ENCODE data around the gene MRPL38.

MRPL38 gene

GRCh38 chr17:75878174-75878998, 26.3 kb downstream of the MRPL38 start, which contains the start of gene TRIM47:
Gene TRIM47, minus strand, starts transcription at chr17:75878581. Its CDS starts 33 bp downstream, at chr17:75878548.
- TF ChIP-seq, protein P1, sequence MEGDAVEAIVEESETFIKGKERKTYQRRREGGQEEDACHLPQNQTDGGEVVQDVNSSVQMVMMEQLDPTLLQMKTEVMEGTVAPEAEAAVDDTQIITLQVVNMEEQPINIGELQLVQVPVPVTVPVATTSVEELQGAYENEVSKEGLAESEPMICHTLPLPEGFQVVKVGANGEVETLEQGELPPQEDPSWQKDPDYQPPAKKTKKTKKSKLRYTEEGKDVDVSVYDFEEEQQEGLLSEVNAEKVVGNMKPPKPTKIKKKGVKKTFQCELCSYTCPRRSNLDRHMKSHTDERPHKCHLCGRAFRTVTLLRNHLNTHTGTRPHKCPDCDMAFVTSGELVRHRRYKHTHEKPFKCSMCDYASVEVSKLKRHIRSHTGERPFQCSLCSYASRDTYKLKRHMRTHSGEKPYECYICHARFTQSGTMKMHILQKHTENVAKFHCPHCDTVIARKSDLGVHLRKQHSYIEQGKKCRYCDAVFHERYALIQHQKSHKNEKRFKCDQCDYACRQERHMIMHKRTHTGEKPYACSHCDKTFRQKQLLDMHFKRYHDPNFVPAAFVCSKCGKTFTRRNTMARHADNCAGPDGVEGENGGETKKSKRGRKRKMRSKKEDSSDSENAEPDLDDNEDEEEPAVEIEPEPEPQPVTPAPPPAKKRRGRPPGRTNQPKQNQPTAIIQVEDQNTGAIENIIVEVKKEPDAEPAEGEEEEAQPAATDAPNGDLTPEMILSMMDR (IDR thresholded peaks at IDR 0.05) = no peak
- no peaks in the 10 kb centered on the region for H3K9me3 Mint-ChIP-seq
- no peak within 1 kb of the TSS for H3K27ac Mint-ChIP-seq
- H3K4me3 Mint-ChIP-seq = peak within 1 kb of the TSS; percentile 76
- H3K36me3 Mint-ChIP-seq (ENCODE audit: low read depth) = no peaks in the 10 kb centered on the region
- peaks cover 70% of the 10 kb centered on the region for H3K27me3 Mint-ChIP-seq (ENCODE audit: low read depth, poor library complexity)
- DNase-seq = peak; percentile 50
- peaks cover 18% of the 10 kb centered on the region for H3K4me1 Mint-ChIP-seq

DNA sequence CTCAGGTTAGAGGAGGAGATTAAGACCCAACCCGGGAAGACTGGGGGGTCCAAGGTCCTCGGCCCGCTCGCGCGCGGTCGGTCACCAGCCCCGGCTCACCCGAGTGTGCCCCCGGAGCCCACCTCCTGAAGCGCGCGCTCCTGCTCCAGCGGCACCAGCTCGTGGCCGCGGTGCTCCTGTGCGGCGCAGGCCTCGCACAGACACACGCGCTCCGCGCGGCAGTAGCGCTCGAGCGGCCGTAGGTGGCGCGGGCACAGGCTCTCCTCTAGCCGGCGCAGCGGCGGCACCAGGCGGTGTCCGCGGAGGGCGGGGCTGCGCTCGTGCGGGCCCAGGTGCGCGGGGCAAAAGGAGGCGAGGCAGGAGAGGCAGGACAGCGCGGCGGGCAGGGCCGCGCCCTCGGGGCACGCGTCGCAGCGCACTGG, 26.9 kb downstream of the MRPL38 start:
- H3K36me3 Mint-ChIP-seq (ENCODE audit: low read depth) = no peaks in the 10 kb centered on the region
- H3K27me3 Mint-ChIP-seq (ENCODE audit: low read depth, poor library complexity) = peaks cover 69% of the 10 kb centered on the region
- H3K4me3 Mint-ChIP-seq = peak overlapping the region; percentile 76
- H3K4me1 Mint-ChIP-seq = peaks cover 18% of the 10 kb centered on the region
- no peak overlapping the region for H3K27ac Mint-ChIP-seq
- TF ChIP-seq, protein P1 (IDR thresholded peaks at IDR 0.05) = peak; percentile 40
- peak; percentile 79 for DNase-seq
- H3K9me3 Mint-ChIP-seq = no peaks in the 10 kb centered on the region

DNA sequence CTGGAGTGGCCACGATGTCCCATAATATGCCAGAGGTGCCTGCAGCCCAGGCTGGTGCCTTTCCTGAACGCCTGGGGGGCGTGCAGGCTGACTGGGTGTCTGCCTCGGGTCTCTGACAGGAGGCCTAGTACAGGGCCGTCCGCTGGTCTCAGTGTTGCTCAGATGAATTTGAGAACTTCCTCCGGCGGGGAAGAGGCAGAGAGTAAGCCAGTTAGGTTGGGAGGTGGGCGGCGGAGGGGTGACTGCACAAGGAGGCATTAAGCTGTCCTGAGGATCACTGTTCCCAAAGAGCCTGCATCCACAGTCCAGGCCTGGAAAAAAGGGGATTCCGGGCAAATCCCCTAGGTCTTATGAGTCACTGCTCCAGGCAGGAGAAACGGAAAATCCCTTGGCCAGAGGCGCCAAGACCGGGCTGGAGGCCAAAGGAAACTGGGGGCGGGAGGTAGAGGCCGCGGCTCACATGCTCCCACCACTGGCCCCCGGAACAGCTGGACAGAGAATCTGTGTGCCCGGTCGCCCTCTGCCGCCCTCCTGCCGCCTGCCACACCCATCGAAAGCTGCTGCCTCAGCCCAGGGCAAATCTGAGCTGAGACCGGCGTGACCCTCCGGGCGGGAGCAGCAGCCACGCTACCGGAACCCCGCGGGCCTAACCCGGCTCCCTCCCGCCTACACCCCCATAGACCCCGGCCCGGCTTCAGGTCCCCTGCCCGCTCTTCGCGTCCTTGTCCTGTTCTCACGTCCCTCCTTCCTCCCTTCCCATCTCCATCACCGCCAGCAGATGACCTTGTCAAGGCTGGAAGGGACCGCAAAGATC, 27.5 kb downstream of the MRPL38 start:
- Mint-ChIP-seq H3K4me1 (peaks cover 18% of the 10 kb centered on the region), H3K4me3 (peak overlapping the region; percentile 76), H3K36me3 (ENCODE audit: low read depth) (no peaks in the 10 kb centered on the region), H3K9me3 (no peaks in the 10 kb centered on the region), H3K27ac (no peak overlapping the region), H3K27me3 (ENCODE audit: low read depth, poor library complexity) (peaks cover 63% of the 10 kb centered on the region)
- DNase-seq = peak; percentile 28
- TF ChIP-seq, protein P1 (IDR thresholded peaks at IDR 0.05) = no peak

DNA sequence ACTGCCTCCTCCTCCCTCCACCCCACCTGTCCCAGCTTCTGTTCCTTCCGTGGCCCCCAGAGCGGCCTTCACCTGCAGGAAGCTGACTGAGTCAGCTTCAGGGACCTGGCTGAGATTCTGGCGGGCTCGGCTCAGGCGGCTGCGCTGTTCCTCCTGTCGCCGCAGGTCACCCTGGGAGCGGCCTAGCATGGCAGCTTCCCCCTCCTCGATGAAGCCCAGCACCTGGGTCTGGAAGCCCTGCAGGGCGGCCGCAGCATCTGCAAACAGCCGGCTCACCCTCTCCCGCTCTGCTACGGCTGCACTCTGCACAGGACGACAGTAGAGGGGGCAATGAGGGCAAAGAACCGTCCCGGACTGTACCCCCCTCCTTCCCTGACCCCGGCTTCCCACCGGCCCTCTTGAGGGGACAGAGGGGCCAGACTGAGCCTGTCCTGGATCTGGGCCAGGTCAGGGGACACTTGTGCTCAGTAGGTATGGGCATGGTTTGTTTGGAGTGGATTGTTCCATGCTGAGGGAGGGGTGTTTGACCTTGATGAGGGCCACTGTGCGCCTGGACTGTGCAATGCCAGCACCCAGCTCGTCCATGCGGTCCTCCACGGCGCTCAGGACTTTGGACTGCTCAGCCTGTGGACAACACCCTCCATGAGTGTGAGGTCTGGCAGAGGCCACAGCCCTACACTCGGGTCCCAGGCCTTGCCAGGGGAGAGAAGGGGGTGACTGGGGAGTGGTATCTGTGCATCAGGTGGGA, 28.3 kb downstream of the MRPL38 start:
- peak; percentile 36 for DNase-seq
- Mint-ChIP-seq H3K4me1 (peaks cover 18% of the 10 kb centered on the region), H3K36me3 (ENCODE audit: low read depth) (no peaks in the 10 kb centered on the region), H3K27ac (no peak overlapping the region), H3K9me3 (no peaks in the 10 kb centered on the region), H3K4me3 (no peak overlapping the region), H3K27me3 (ENCODE audit: low read depth, poor library complexity) (peaks cover 59% of the 10 kb centered on the region)
- TF ChIP-seq, protein P1 (IDR thresholded peaks at IDR 0.05) = no peak

- peaks cover 57% of the 10 kb centered on the region for H3K27me3 Mint-ChIP-seq (ENCODE audit: low read depth, poor library complexity)
- no peaks in the 10 kb centered on the region for H3K9me3 Mint-ChIP-seq
- H3K27ac Mint-ChIP-seq = no peak overlapping the region
- H3K4me1 Mint-ChIP-seq = peaks cover 19% of the 10 kb centered on the region
- TF ChIP-seq, protein P1 (IDR thresholded peaks at IDR 0.05) = no peak
- no peak overlapping the region for H3K4me3 Mint-ChIP-seq
- DNase-seq = no peak
- no peaks in the 10 kb centered on the region for H3K36me3 Mint-ChIP-seq (ENCODE audit: low read depth)
Observed at GRCh38 chr17:75875940-75876189, 28.8 kb downstream of the MRPL38 start.

All from nephron progenitor cell (in vitro differentiated cells).